Activated T-cell treated with anti-CD3 and anti-CD28 coated beads, Interleukin-2, amount 50 U/mL, for 72 hours (primary cell): ENCODE measurements around the gene SP3. TPM values are rescaled to one million over a fixed set of nuclear protein-coding genes. Genes with fewer than 3 reads are reported as not detected.
A peak's percentile ranks its signal among the peaks of the same experiment; 100 is the strongest.

ENCODE experiments used
- ATAC-seq, 2 donors: fragments of 150-1000 bp; cut with Tn5 transposase; replicated peaks in 1 of 2; 2 replicates each; pipeline ENCODE4 v1.10.0; 2021; ENCODE audit warnings: moderate library complexity in 2 of 2, mild to moderate bottlenecking in 1 of 2
- DNase-seq, 2 donors: peaks; one replicate each; pipeline ENCODE4 v3.0.0; 2021 to 2022; ENCODE audit warnings: mixed read lengths in 1 of 2
- H3K27ac Mint-ChIP-seq: one replicate; pipeline ENCODE4 v1.8.0; 2022; ENCODE audit warnings: mild to moderate bottlenecking, moderate library complexity, mixed read lengths
- H3K27me3 Mint-ChIP-seq: one replicate; pipeline ENCODE4 v1.8.0; 2022; ENCODE audit warnings: low read depth, mixed read lengths
- H3K36me3 Mint-ChIP-seq, 2 donors: one replicate each; pipeline ENCODE4 v1.8.0; 2022; ENCODE audit warnings: mixed read lengths in 2 of 2, mild to moderate bottlenecking in 1 of 2; ENCODE audit not compliant: insufficient read depth in 2 of 2
- H3K4me1 Mint-ChIP-seq: one replicate; pipeline ENCODE4 v1.8.0; 2022; ENCODE audit warnings: low read depth, mixed read lengths
- H3K4me3 Mint-ChIP-seq, 2 donors: one replicate each; pipeline ENCODE4 v1.8.0; 2022; ENCODE audit warnings: mild to moderate bottlenecking in 2 of 2, mixed read lengths in 2 of 2, moderate library complexity in 2 of 2
- H3K9me3 Mint-ChIP-seq, 2 donors: one replicate each; pipeline ENCODE4 v1.8.0; 2022; ENCODE audit warnings: mixed read lengths in 2 of 2
- total RNA-seq, 2 donors: library from RNA; stranded (reverse); gene quantifications; one replicate each; pipeline ENCODE4 v1.2.3, GENCODE V29; 2022

SP3 gene
- 100 to 1,000 TPM; 106 to 128 TPM for total RNA-seq

- no peaks in the 10 kb centered on the region for H3K9me3 Mint-ChIP-seq
- peaks cover 39% of the 10 kb centered on the region for H3K4me1 Mint-ChIP-seq
- DNase-seq (peak; percentile 94 to 97), ATAC-seq (peak; percentile 71 to 77)
- peak within 1 kb of the TSS; percentile 80 to 98 for H3K4me3 Mint-ChIP-seq
- H3K36me3 Mint-ChIP-seq: peaks cover 6 to 20% of the 10 kb centered on the region in 2 donors
- H3K27ac Mint-ChIP-seq: peak within 1 kb of the TSS; percentile 94
- H3K27me3 Mint-ChIP-seq: no peaks in the 10 kb centered on the region
Observed at GRCh38 chr2:173965372-173966025, at the start of gene SP3. Gene SP3 (minus strand): TSS chr2:173965373. CDS start chr2:173965171, 202 bp downstream.

- Mint-ChIP-seq H3K9me3 (no peaks in the 10 kb centered on the region), H3K27ac (no peak overlapping the region), H3K36me3 (no peaks in the 10 kb centered on the region), H3K4me1 (peaks cover 26% of the 10 kb centered on the region), H3K27me3 (peaks cover 6% of the 10 kb centered on the region), H3K4me3 (no peak overlapping the region)
- DNase-seq (no peak), ATAC-seq (no peak)
Observed at GRCh38 chr2:174014699-174015070, 49.5 kb upstream of the SP3 start.

GRCh38 chr2:174014011-174014698 lies 49.0 kb upstream of the SP3 start:
- DNase-seq (no peak), ATAC-seq (no peak)
- Mint-ChIP-seq H3K9me3 (no peaks in the 10 kb centered on the region), H3K27me3 (peaks cover 6% of the 10 kb centered on the region), H3K27ac (no peak overlapping the region), H3K4me3 (no peak overlapping the region), H3K4me1 (peaks cover 26% of the 10 kb centered on the region), H3K36me3 (no peaks in the 10 kb centered on the region)

- Mint-ChIP-seq H3K27ac (peak overlapping the region; percentile 29), H3K4me3 (peak overlapping the region; percentile 66 to 68), H3K4me1 (peaks cover 26% of the 10 kb centered on the region), H3K36me3 (no peaks in the 10 kb centered on the region), H3K9me3 (no peaks in the 10 kb centered on the region), H3K27me3 (peaks cover 8% of the 10 kb centered on the region)
- DNase-seq (no peak), ATAC-seq (no peak)
Observed at GRCh38 chr2:174013315-174013751, 48.2 kb upstream of the SP3 start.

GRCh38 chr2:174012347-174013314 lies 47.5 kb upstream of the SP3 start:
- peaks cover 12% of the 10 kb centered on the region for H3K27me3 Mint-ChIP-seq
- peaks cover 26% of the 10 kb centered on the region for H3K4me1 Mint-ChIP-seq
- H3K4me3 Mint-ChIP-seq: peak overlapping the region; percentile 66 to 68
- H3K27ac Mint-ChIP-seq: no peak overlapping the region
- DNase-seq: peak; percentile 18 to 49
- no peaks in the 10 kb centered on the region for H3K9me3 Mint-ChIP-seq
- ATAC-seq: peak; percentile 82 to 85
- no peaks in the 10 kb centered on the region for H3K36me3 Mint-ChIP-seq

GRCh38 chr2:174011796-174012195 lies 46.6 kb upstream of the SP3 start:
- no peak overlapping the region for H3K27ac Mint-ChIP-seq
- DNase-seq: no peak

GRCh38 chr2:174011173-174011572 lies 46.0 kb upstream of the SP3 start:
- peaks cover 17% of the 10 kb centered on the region for H3K27me3 Mint-ChIP-seq
- H3K27ac Mint-ChIP-seq: no peak overlapping the region
- no peaks in the 10 kb centered on the region for H3K36me3 Mint-ChIP-seq
- no peaks in the 10 kb centered on the region for H3K9me3 Mint-ChIP-seq
- H3K4me3 Mint-ChIP-seq: peak overlapping the region in 1 of 2 donors; percentile 16
- ATAC-seq (no peak), DNase-seq (no peak)
- peaks cover 21% of the 10 kb centered on the region for H3K4me1 Mint-ChIP-seq

More at GRCh38 chr2:174011796-174012195, 46.6 kb upstream of the SP3 start:
- ATAC-seq: no peak
- peak overlapping the region in 1 of 2 donors; percentile 16 for H3K4me3 Mint-ChIP-seq
- no peaks in the 10 kb centered on the region for H3K36me3 Mint-ChIP-seq
- H3K27me3 Mint-ChIP-seq: peaks cover 17% of the 10 kb centered on the region
- H3K4me1 Mint-ChIP-seq: peaks cover 26% of the 10 kb centered on the region
- H3K9me3 Mint-ChIP-seq: no peaks in the 10 kb centered on the region

GRCh38 chr2:174009488-174010223 lies 44.5 kb upstream of the SP3 start:
- H3K27ac Mint-ChIP-seq: no peak overlapping the region
- no peaks in the 10 kb centered on the region for H3K36me3 Mint-ChIP-seq
- DNase-seq (no peak), ATAC-seq (no peak)
- H3K4me1 Mint-ChIP-seq: peaks cover 29% of the 10 kb centered on the region
- peaks cover 17% of the 10 kb centered on the region for H3K27me3 Mint-ChIP-seq
- H3K9me3 Mint-ChIP-seq: no peaks in the 10 kb centered on the region
- no peak overlapping the region for H3K4me3 Mint-ChIP-seq

- no peak overlapping the region for H3K27ac Mint-ChIP-seq
- peaks cover 17% of the 10 kb centered on the region for H3K27me3 Mint-ChIP-seq
- H3K36me3 Mint-ChIP-seq: no peaks in the 10 kb centered on the region
- H3K4me1 Mint-ChIP-seq: peaks cover 33% of the 10 kb centered on the region
- no peak overlapping the region for H3K4me3 Mint-ChIP-seq
- no peaks in the 10 kb centered on the region for H3K9me3 Mint-ChIP-seq
- no peak for ATAC-seq
- no peak for DNase-seq
Observed at GRCh38 chr2:174008720-174009119, 43.5 kb upstream of the SP3 start.

- peaks cover 17% of the 10 kb centered on the region for H3K27me3 Mint-ChIP-seq
- peaks cover 21% of the 10 kb centered on the region for H3K4me1 Mint-ChIP-seq
- no peak overlapping the region for H3K4me3 Mint-ChIP-seq
- DNase-seq: no peak
- H3K36me3 Mint-ChIP-seq: no peaks in the 10 kb centered on the region
- no peaks in the 10 kb centered on the region for H3K9me3 Mint-ChIP-seq
- H3K27ac Mint-ChIP-seq: no peak overlapping the region
- ATAC-seq: no peak
Observed at GRCh38 chr2:174007010-174007409, 41.8 kb upstream of the SP3 start.

- DNase-seq: no peak
- Mint-ChIP-seq H3K4me3 (no peak overlapping the region), H3K27ac (no peak overlapping the region), H3K27me3 (peaks cover 24% of the 10 kb centered on the region), H3K9me3 (no peaks in the 10 kb centered on the region), H3K36me3 (no peaks in the 10 kb centered on the region), H3K4me1 (peaks cover 14% of the 10 kb centered on the region)
- no peak for ATAC-seq
Observed at GRCh38 chr2:174005801-174006419, 40.7 kb upstream of the SP3 start.
